Cerebellar nuclear complex (tissue), 1 donor: ENCODE results near the gene DELE1.
A peak's percentile ranks its signal among the peaks of the same experiment; 100 is the strongest.

Source experiments
- DNase-seq, 2 experiments: peaks; one replicate each; lab custom pipeline; 2025; lab: John Stamatoyannopoulos, UW

The DELE1 gene

GRCh38 chr5:141923448-141924313, at the start of gene DELE1:
Gene DELE1, plus strand, starts transcription at chr5:141923871. Its CDS starts 71 bp downstream, at chr5:141923942.
- DNase-seq = peak; percentile 81 to 85

DNA sequence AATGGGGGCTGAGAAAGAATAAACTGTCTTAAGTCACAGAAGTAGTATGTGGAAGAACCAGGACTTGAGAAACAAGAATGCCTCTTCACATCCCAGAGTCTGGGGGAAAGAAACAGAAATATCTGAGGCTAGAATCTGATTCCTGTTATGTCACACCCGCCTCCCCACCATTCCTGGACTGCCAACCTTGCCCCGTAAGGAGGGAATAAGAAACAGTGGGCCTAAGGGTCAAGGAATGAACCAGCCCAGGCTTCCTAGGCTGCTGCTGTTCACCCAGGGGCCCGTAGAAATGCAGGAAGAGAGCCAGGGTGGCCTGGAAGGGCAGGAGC, 49.8 kb upstream of the DELE1 start:
- no peak for DNase-seq

GRCh38 chr5:141874262-141874964, 49.3 kb upstream of the DELE1 start:
- peak in 1 of 2 experiments; percentile 28 for DNase-seq

GRCh38 chr5:141875022-141875740, 48.5 kb upstream of the DELE1 start:
- no peak for DNase-seq

DNA sequence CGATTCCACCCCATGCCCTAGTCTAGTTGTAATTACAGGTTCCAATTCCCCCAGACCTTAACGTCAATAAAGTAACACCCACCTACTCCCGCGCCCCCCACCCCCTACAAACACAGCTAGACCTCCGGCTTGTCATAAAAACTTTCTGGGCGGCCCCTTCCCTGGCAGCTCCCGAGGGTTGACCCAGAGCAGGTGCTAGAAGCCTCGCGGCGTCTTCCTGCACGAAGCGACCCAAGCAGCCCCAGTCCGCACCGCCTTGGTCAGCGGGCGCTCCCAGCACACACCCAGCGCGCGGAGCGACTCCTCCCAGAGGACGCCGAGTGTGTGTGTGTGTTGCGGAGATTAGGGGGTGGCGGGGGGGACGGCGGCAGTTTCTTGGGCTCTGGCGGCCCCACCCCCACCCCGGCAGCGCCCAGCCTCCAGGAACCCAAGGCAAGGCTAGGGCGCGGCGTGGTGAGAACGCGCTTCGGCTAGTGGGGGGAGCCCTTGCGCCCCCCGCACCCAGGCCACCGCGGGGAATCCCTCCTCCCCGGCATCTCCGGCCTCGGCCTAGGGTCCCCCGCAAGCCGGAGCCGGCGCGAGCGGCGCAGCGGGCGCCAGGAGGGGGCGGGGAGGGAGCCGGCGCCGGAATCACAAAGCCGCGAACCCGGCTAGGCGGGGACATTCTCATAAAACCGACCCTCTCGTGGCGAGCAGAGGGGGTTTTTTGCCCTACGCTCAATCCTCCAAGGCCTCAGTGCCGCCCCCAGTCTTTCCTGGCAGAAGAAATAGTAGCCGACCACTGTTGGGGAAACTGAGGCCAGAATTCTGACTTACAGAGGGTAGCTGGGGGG, 47.7 kb upstream of the DELE1 start:
- DNase-seq = no peak

GRCh38 chr5:141876628-141877355, 46.9 kb upstream of the DELE1 start:
- DNase-seq = no peak

- no peak for DNase-seq
Observed at GRCh38 chr5:141877356-141878185, 46.1 kb upstream of the DELE1 start.

GRCh38 chr5:141878186-141878710, 45.4 kb upstream of the DELE1 start, which contains the start of gene PCDH1:
Gene PCDH1, minus strand, starts transcription at chr5:141878410. Its CDS starts 148 bp downstream, at chr5:141878262.
- DNase-seq = peak in 1 of 2 experiments; percentile 31

DNA sequence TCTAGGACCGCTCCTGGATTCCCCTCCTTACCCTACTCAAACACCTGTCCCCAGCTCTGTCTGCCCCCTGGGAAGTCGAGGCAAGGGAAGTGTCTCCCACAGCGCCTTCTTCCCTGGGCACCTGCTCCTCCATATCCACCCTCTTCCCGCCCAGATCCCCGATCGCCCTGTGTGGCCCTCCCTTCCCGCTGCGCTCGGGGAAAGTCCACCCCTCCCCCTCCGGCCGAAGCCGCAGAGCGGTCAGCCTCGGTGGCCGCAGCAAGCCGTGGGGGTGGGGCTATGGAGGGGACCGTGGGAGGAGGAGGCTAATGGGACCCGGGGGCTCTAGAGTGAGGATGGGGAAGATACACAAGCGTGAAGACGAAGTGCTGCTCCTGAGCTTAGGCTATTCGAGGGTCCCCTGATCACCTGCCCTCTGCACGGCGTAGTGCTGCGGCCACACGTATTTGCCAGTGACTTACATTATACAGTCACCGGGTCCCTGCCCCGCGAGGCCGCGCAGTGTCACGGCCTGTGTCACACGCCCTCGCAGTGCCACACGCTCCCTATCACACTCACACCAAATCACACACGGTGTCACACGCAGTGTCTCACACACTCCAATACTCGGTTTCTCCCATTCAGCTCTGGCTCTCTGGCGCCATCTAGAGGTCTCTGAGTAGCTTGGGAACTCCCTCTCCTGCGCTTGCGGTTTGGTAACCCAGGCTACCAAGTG, 44.8 kb upstream of the DELE1 start:
- DNase-seq = peak; percentile 40 to 96

DNA sequence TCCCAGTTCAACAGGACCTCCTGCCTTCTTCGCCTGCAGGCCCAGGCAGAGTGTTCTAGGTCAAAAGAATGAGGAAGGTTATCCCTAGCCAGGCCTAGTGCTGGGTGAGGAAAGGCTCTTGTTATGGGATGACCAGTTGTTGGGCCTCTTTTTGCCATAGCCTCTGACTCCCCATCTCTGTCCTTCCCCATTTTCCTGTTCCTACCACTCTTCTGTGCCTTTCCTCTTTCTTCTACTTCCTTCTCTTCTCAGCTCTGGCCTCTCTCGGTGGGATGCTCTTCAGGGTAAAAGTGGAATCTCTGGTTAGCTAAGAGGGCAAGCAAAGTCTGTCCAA, 44.3 kb upstream of the DELE1 start:
- no peak for DNase-seq

- no peak for DNase-seq
Observed at GRCh38 chr5:141879941-141880738, 43.5 kb upstream of the DELE1 start.

- DNase-seq = peak; percentile 36 to 75
Observed at GRCh38 chr5:141880961-141881801, 42.5 kb upstream of the DELE1 start.

DNA sequence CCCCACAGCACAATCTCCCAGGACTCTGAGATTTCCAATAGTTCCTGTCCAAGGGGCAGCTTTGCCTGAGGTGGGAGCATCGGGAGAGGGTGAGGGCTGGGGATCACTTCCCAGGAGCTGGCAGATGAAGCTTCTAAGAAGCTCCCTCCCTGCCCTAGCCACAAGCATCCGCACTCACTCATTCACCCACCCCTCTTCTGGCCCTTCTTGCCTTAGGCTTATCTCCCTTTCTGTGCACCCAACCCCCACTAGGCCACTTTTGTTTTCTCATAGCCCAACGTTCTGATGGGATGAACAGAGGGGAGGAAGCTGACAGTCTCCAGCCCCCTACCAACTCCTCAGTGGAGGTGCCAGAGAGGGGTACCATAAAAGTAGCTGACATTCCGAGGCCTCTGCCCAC, 41.8 kb upstream of the DELE1 start:
- no peak for DNase-seq

GRCh38 chr5:141882594-141883183, 41.0 kb upstream of the DELE1 start:
- DNase-seq = peak; percentile 93 to 97

DNA sequence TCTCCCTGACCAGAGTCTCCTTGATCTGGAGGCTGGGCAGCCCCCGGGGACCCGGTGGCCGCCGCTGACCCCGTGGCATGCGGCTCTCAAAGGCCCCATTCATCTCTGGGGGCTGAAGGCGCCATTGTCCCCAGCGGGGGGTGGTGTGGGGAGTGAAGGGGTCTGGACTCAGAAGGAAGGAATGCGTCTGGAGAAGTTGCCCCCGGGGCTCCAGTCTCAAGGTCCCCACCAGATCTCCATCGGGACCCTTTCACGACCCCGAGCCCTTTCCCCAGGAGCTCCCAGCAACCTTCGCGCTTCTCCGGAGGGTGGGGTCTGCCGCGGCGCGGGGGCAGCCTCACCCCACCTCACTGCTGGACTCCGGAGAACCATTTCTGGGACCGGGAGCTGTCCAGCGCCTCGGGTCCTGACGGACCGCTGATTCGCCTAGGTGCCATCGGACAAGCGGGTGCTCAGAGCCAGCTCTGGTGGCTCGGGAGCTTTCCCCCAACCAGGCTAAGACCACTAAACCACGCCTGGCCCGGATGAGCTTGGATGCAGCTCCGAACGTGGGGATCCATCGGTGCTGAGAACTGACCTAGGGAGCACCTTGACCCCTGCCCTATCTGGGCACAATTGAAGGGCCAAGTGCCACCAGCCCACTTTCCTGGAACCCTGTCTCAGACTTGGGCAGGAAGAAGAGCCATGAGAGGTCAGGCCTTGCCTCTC, 40.3 kb upstream of the DELE1 start:
- no peak for DNase-seq

GRCh38 chr5:141883892-141884318, 39.8 kb upstream of the DELE1 start:
- DNase-seq = no peak
